OCI-LY7 (cell line): Measurements from ENCODE around the gene STX16.

ENCODE experiments used
- CTCF ChIP-seq: fragments of 200-600 bp; sonication (generic); conservative IDR thresholded peaks from 2 replicates; pipeline ENCODE4 v1.5.1; 2014; ENCODE audit warnings: mild to moderate bottlenecking, antibody characterized with exemption, low read length, moderate library complexity, mixed read lengths
- EZH2phosphoT487 ChIP-seq: fragments of 200-600 bp; sonication (generic); IDR thresholded peaks from 2 replicates; pipeline ENCODE4 v1.6.1; 2018; ENCODE audit warnings: low read depth, borderline replicate concordance, mild to moderate bottlenecking, mixed run types, antibody characterized with exemption, low read length, moderate library complexity, mixed read lengths

- TF ChIP-seq CTCF (no peak), EZH2phosphoT487 (no peak)
These were observed 37.8 kb upstream of the STX16 start for GRCh38 chr20:58613061-58613854.
